Measurements from ENCODE around the gene MTHFS. TPM values are rescaled to one million over a fixed set of nuclear protein-coding genes. Genes with fewer than 3 reads are reported as not detected.

Gene MTHFS
- total RNA-seq, 2 experiments from 2014 or later: 27.3 to 28.4 TPM

DNA sequence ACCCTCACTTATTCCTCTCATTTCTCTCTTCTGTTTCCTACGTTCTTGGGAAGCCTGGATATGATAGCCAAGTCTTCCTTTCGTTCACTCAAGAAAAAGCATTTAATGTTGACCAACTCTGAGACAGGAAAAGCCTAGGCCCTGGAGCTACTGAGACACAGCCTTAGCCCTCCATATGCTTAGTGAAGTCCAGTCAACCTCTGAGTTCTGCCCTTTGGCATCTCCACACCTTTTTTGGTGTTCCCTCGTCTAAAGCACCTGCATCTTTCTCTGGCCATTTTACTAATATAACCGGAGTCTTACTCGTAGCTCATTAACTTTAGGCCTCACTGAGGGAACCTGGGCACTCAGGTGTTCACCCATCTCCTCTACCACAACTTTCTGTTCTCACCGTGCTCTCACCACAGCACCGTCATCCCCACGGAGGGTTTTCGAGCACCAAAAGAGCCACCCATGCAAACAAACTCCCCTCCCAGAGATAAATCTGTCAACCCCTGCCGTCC is 632 bp downstream of the MTHFS start:
- ATAC-seq (peak; percentile 1), DNase-seq (no peak)
- H3K4me1 Mint-ChIP-seq (ENCODE audit: low read depth): peaks cover 53% of the 10 kb centered on the region
- H3K4me3 Mint-ChIP-seq: peak overlapping the region; percentile 98
- no peaks in the 10 kb centered on the region for H3K27me3 Mint-ChIP-seq
- TF ChIP-seq, protein P1, sequence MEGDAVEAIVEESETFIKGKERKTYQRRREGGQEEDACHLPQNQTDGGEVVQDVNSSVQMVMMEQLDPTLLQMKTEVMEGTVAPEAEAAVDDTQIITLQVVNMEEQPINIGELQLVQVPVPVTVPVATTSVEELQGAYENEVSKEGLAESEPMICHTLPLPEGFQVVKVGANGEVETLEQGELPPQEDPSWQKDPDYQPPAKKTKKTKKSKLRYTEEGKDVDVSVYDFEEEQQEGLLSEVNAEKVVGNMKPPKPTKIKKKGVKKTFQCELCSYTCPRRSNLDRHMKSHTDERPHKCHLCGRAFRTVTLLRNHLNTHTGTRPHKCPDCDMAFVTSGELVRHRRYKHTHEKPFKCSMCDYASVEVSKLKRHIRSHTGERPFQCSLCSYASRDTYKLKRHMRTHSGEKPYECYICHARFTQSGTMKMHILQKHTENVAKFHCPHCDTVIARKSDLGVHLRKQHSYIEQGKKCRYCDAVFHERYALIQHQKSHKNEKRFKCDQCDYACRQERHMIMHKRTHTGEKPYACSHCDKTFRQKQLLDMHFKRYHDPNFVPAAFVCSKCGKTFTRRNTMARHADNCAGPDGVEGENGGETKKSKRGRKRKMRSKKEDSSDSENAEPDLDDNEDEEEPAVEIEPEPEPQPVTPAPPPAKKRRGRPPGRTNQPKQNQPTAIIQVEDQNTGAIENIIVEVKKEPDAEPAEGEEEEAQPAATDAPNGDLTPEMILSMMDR (IDR thresholded peaks at IDR 0.05): no peak
- H3K9me3 Mint-ChIP-seq: no peaks in the 10 kb centered on the region
- POLR2A ChIA-PET: interaction anchor here (0.6 to 4.7 kb wide), 13 partner anchors 9 to 1411 kb away, joined by 3 to 38 read pairs (median 5); partner anchors contain the start of gene BCL2A1
- peak overlapping the region; percentile 100 for H3K27ac Mint-ChIP-seq
- CTCF ChIA-PET: interaction anchor here (0.8 to 3.1 kb wide), 6 partner anchors 9 to 98 kb away, joined by 3 to 6 read pairs (median 5); no protein-coding TSS in a partner anchor
- intact Hi-C loops (cut with micrococcal nuclease): loop anchor here (2.0 kb wide), 1 partner anchor 71 kb away; no protein-coding TSS in a partner anchor
- H3K36me3 Mint-ChIP-seq (ENCODE audit: low read depth): peaks cover 25% of the 10 kb centered on the region

DNA sequence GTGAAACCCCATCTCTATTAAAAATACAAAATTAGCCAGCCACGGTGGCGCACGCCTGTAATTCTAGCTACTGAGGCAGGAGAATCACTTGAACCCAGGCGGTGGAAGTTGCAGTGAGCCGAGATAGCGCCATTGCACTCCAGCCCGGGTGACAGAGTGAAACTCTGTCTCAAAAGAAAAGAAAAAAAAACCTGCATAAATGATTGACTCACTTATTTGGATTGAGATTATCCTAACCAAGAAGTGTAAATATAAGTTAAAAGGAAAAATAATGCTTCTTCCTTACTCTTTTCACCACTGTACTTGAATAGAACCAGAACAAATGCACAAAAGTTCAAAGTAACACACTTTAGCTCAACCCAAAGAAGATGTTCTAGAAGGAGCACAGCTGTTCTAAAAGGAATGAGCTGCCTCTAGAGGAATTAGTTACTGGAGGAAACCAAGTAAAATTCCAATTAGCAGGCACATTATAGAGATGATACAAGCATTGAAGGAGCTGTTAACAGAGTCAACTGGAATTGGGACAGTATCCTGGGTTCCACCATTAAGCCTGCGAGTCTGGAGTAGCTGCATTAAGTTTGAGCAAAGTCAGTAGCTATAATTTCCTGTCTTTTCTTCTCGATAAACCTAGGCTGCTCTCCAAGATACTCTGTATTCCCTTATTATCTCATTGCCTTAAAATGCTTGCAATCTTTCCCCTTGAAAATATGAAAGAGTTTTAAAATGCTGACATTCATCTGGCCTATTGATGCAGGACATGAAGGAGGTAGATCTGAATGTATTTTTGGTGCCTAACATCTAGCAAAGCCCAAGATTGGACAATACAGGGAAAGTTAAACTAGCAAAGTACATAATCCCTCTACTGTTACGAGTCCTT is 9.5 kb downstream of the MTHFS start:
- ATAC-seq (no peak), DNase-seq (no peak)
- H3K9me3 Mint-ChIP-seq: no peaks in the 10 kb centered on the region
- intact Hi-C loops (cut with micrococcal nuclease): no loop called here
- no peak overlapping the region for H3K4me3 Mint-ChIP-seq
- peaks cover 46% of the 10 kb centered on the region for H3K4me1 Mint-ChIP-seq (ENCODE audit: low read depth)
- POLR2A ChIA-PET: interaction anchor here (1.1 kb wide), 1 partner anchor 9 kb away, joined by 4 read pairs; no protein-coding TSS in a partner anchor
- H3K27me3 Mint-ChIP-seq: no peaks in the 10 kb centered on the region
- peaks cover 69% of the 10 kb centered on the region for H3K36me3 Mint-ChIP-seq (ENCODE audit: low read depth)
- H3K27ac Mint-ChIP-seq: no peak overlapping the region
- CTCF ChIA-PET: interaction anchor here (1.6 kb wide), 1 partner anchor 9 kb away, joined by 6 read pairs; the partner anchor contains the start of gene MTHFS
- TF ChIP-seq, protein P1 (IDR thresholded peaks at IDR 0.05): no peak

DNA sequence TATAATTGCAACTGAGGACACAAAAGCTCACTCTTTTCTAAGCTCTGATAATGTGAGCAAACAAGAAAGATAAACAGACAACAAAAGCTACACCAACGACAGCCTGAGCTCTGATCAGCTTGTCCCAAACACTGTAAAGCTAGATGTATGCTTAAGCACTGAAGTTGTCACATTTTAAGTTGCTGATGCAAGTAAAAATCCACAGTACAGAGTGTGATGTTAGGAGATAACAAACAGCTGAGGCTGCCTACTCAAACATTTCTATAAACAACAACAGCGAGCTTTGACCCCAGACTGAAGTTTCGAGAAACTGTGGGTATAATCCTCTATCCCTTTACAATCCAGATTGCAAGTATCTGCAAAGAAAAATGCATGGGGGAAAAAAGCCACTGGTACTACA is 10.7 kb downstream of the MTHFS start:
- DNase-seq (no peak), ATAC-seq (no peak)
- CTCF ChIA-PET: interaction anchor here (0.7 to 2.2 kb wide), 3 partner anchors 10 to 103 kb away, joined by 3 to 6 read pairs (median 5); partner anchors contain the start of gene MTHFS
- POLR2A ChIA-PET: interaction anchor here (0.8 to 1.5 kb wide), 3 partner anchors 9 to 82 kb away, joined by 3 to 5 read pairs (median 3); partner anchors contain the start of gene MTHFS
- H3K27ac Mint-ChIP-seq: no peak overlapping the region
- TF ChIP-seq, protein P1 (IDR thresholded peaks at IDR 0.05): no peak
- H3K27me3 Mint-ChIP-seq: no peaks in the 10 kb centered on the region
- intact Hi-C loops (cut with micrococcal nuclease): no loop called here
- peaks cover 71% of the 10 kb centered on the region for H3K36me3 Mint-ChIP-seq (ENCODE audit: low read depth)
- H3K4me3 Mint-ChIP-seq: no peak overlapping the region
- peaks cover 42% of the 10 kb centered on the region for H3K4me1 Mint-ChIP-seq (ENCODE audit: low read depth)
- H3K9me3 Mint-ChIP-seq: no peaks in the 10 kb centered on the region

DNA sequence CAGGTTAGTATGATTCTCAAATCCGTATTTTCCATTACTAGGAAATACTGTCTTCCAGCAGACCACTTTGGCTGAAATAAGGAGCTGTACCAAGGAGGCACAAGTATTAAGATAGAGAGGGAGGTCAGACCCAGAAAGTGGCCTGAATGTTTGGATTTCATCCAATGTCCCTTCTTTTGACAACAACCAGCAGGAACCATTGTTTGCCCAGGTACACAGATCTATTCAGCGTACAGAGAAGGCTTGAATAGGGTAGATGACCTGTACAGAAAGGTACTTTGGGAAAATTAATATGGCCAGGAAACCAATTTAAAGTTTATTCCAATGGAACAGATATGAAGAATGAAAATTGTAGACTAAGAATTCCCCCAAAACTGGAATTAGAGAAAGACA is 12.6 kb downstream of the MTHFS start:
- ATAC-seq: no peak
- peaks cover 77% of the 10 kb centered on the region for H3K36me3 Mint-ChIP-seq (ENCODE audit: low read depth)
- H3K27me3 Mint-ChIP-seq: no peaks in the 10 kb centered on the region
- peaks cover 30% of the 10 kb centered on the region for H3K4me1 Mint-ChIP-seq (ENCODE audit: low read depth)
- H3K9me3 Mint-ChIP-seq: peaks cover 5% of the 10 kb centered on the region
- intact Hi-C loops (cut with micrococcal nuclease): no loop called here
- POLR2A ChIA-PET: no interaction called here
- no peak for DNase-seq
- no peak overlapping the region for H3K4me3 Mint-ChIP-seq
- TF ChIP-seq, protein P1 (IDR thresholded peaks at IDR 0.05): no peak
- CTCF ChIA-PET: no interaction called here
- H3K27ac Mint-ChIP-seq: no peak overlapping the region
